Fibroblast of skin of left biceps (primary cell): ENCODE results near the gene GLS.
A peak's percentile ranks its signal among the peaks of the same experiment; 100 is the strongest.
"Not testable (repeated sequence)": the region's sequence is repeated elsewhere in the genome, so short reads cannot be mapped to it uniquely, and the experiment has no call there.

Experiments
- DNase-seq, 2 experiments: peaks; one replicate each; pipeline ENCODE4 v3.0.0-alpha.2; 2013; ENCODE audit warnings: low read depth in 2 of 2

GLS gene

GRCh38 chr2:190880378-190881083, at the start of gene GLS:
Gene GLS (plus strand): TSS chr2:190880821. CDS start chr2:190881085, 264 bp downstream.
- peak; percentile 94 for DNase-seq

GRCh38 chr2:190831941-190832340, 48.7 kb upstream of the GLS start:
- no peak for DNase-seq

GRCh38 chr2:190834890-190835208, 45.8 kb upstream of the GLS start:
- DNase-seq: no peak

GRCh38 chr2:190835303-190835930, 45.2 kb upstream of the GLS start:
- DNase-seq: peak; percentile 78 to 82

- DNase-seq: no peak
Measured at GRCh38 chr2:190836767-190837166, 43.9 kb upstream of the GLS start.

- DNase-seq: peak in 1 of 2 experiments; percentile 33
Measured at GRCh38 chr2:190837420-190837819, 43.2 kb upstream of the GLS start.

GRCh38 chr2:190837952-190838361, 42.7 kb upstream of the GLS start:
- peak in 1 of 2 experiments; percentile 66 for DNase-seq

- DNase-seq: peak in 1 of 2 experiments; percentile 36
Measured at GRCh38 chr2:190838492-190838910, 42.1 kb upstream of the GLS start.

- no peak for DNase-seq
Measured at GRCh38 chr2:190840569-190841172, 40.0 kb upstream of the GLS start.

GRCh38 chr2:190841707-190842505, 38.7 kb upstream of the GLS start:
- DNase-seq: no peak

GRCh38 chr2:190842606-190843104, 38.0 kb upstream of the GLS start:
- DNase-seq: no peak

GRCh38 chr2:190843890-190844699, 36.5 kb upstream of the GLS start:
- DNase-seq: no peak

- no peak for DNase-seq
Measured at GRCh38 chr2:190844700-190845401, 35.8 kb upstream of the GLS start.

- DNase-seq: no peak
Measured at GRCh38 chr2:190846746-190847145, 33.9 kb upstream of the GLS start.

GRCh38 chr2:190847504-190848081, 33.0 kb upstream of the GLS start:
- DNase-seq: peak in 1 of 2 experiments; percentile 81

- DNase-seq: peak in 1 of 2 experiments; percentile 53
Measured at GRCh38 chr2:190849774-190850173, 30.8 kb upstream of the GLS start.

GRCh38 chr2:190853022-190853421, 27.6 kb upstream of the GLS start:
- not testable (repeated sequence) for DNase-seq

- no peak for DNase-seq
Measured at GRCh38 chr2:190853531-190854383, 26.9 kb upstream of the GLS start.

- DNase-seq: no peak
Measured at GRCh38 chr2:190854726-190855125, 25.9 kb upstream of the GLS start.
